Esophagus muscularis mucosa (tissue), 2 donors: ENCODE measurements around the gene SLC6A8.

Experiments used
- POLR2A ChIP-seq: fragments of 450-650 bp; IDR thresholded peaks from one replicate; pipeline ENCODE4 v1.6.1; 2017; ENCODE audit warnings: antibody characterized with exemption, moderate library complexity, mild to moderate bottlenecking, low read depth
- POLR2AphosphoS5 ChIP-seq, 2 donors: sonication (generic); formaldehyde crosslinking; IDR thresholded peaks; one replicate each; pipeline ENCODE4 v1.6.1; 2017; ENCODE audit warnings: antibody characterized with exemption in 2 of 2

GRCh38 chrX:153738056-153738605, 50.4 kb downstream of the SLC6A8 start:
- TF ChIP-seq POLR2AphosphoS5 (IDR thresholded peaks at IDR 0.05) (no peak), POLR2A (no peak)
